DOHH2 (cell line): ENCODE measurements around the gene ZNF48.

ENCODE experiments used
- H3F3A ChIP-seq: fragments of 200-600 bp; sonication (generic), shearing (Covaris generic); 2 replicates; pipeline ENCODE4 v1.6.0; 2016; ENCODE audit warnings: antibody characterized with exemption, mild to moderate bottlenecking; ENCODE audit not compliant: control insufficient read depth, insufficient read depth
- H3K27ac ChIP-seq: fragments of 200-600 bp; sonication (generic); 2 replicates; pipeline ENCODE4 v1.5.1; 2014; ENCODE audit warnings: low read depth, mild to moderate bottlenecking, low read length, moderate library complexity
- H3K27me3 ChIP-seq: fragments of 200-600 bp; sonication (generic); 2 replicates; pipeline ENCODE4 v1.6.1; 2014; ENCODE audit warnings: mild to moderate bottlenecking, low read length, mixed read lengths; ENCODE audit not compliant: control insufficient read depth
- H3K36me3 ChIP-seq: fragments of 200-600 bp; sonication (generic); 2 replicates; pipeline ENCODE4 v1.6.1; 2014; ENCODE audit warnings: mild to moderate bottlenecking, low read length, moderate library complexity, mixed read lengths; ENCODE audit not compliant: control insufficient read depth
- H3K4me1 ChIP-seq: fragments of 200-600 bp; sonication (generic); 2 replicates; pipeline ENCODE4 v1.6.1; 2014; ENCODE audit warnings: mild to moderate bottlenecking, low read length, mixed read lengths; ENCODE audit not compliant: control insufficient read depth
- H3K4me2 ChIP-seq: fragments of 200-600 bp; sonication (generic); 2 replicates; pipeline ENCODE4 v1.6.0; 2014; ENCODE audit warnings: mild to moderate bottlenecking, low read length, moderate library complexity
- H3K4me3 ChIP-seq: fragments of 200-600 bp; sonication (generic); 2 replicates; pipeline ENCODE4 v1.5.1; 2014; ENCODE audit warnings: mild to moderate bottlenecking, low read length, mixed read lengths
- H3K79me2 ChIP-seq: fragments of 200-600 bp; sonication (generic); 2 replicates; pipeline ENCODE4 v1.6.1; 2014; ENCODE audit warnings: mild to moderate bottlenecking, low read length, mixed read lengths; ENCODE audit not compliant: control insufficient read depth
- H3K9me2 ChIP-seq: fragments of 200-600 bp; sonication (generic); replicated peaks from 2 replicates; pipeline ENCODE4 v1.6.1; 2014; ENCODE audit warnings: mild to moderate bottlenecking, low read length, mixed read lengths; ENCODE audit not compliant: control insufficient read depth
- H3K9me3 ChIP-seq: fragments of 200-600 bp; sonication (generic); 2 replicates; pipeline ENCODE4 v1.6.1; 2014; ENCODE audit warnings: antibody characterized with exemption, low read length, mixed read lengths; ENCODE audit not compliant: control insufficient read depth, insufficient read depth
- H4K20me1 ChIP-seq: fragments of 200-600 bp; sonication (generic); 2 replicates; pipeline ENCODE4 v1.6.0; 2014; ENCODE audit warnings: low read depth, mild to moderate bottlenecking, antibody characterized with exemption, low read length, moderate library complexity; ENCODE audit not compliant: control insufficient read depth, insufficient read depth
- CTCF ChIP-seq: fragments of 200-600 bp; sonication (generic); IDR thresholded peaks from one replicate; pipeline ENCODE4 v1.5.1; 2014; ENCODE audit warnings: antibody characterized with exemption, mild to moderate bottlenecking, low read depth, low read length; ENCODE audit not compliant: poor library complexity, severe bottlenecking
- EZH2phosphoT487 ChIP-seq: fragments of 200-600 bp; sonication (generic); IDR thresholded peaks from 2 replicates; pipeline ENCODE4 v1.6.1; 2017; ENCODE audit warnings: borderline replicate concordance, mild to moderate bottlenecking, antibody characterized with exemption, low read length, moderate library complexity, mixed read lengths

ZNF48 gene

DNA sequence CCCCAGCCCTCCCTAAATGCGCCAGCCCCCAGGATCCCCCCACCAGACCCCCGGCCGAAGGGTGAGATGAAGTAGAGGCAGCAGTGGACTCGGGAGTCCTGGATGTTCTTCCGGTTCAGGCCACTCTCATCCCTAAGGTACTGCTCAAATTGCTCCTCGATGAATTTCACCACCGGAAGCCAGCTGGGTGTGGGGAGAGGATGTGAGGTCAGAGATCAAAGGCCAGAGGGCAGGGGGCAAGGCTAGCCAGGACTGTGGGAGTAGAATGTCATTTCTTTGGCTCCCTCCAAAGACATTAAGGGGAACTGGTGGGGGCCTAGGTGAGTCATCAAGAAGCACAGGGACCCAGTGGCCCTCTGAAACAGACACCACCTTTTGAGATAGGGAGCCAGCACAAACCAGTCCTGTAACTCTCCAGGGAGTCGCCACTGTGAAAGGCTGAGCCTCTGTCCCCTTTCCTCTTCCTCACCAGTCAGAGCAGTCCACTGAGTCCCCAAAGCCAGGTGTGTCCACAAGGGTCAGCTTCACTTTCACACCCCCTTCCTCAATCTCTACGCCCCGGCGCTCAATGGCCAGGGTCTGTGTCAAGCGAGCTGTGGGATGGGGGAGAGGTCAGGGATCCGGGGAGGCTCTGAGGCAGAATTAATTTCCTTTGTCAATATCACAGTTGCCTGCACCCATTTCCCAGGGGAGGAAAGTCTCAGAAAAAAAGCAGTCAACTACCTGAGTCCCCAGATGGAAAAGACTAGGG lies 13.8 kb upstream of the ZNF48 start:
- peaks cover 20% of the 10 kb centered on the region for H3F3A ChIP-seq
- H3K27ac ChIP-seq = peak overlapping the region; percentile 80
- peak overlapping the region; percentile 99 for H3K4me2 ChIP-seq
- peaks cover 69% of the 10 kb centered on the region for H3K4me1 ChIP-seq
- peaks cover 35% of the 10 kb centered on the region for H3K36me3 ChIP-seq
- H3K27me3 ChIP-seq = no peaks in the 10 kb centered on the region
- H3K79me2 ChIP-seq = peaks cover 43% of the 10 kb centered on the region
- H3K9me2 ChIP-seq = no peaks in the 10 kb centered on the region
- H3K4me3 ChIP-seq = peak overlapping the region; percentile 84
- H3K9me3 ChIP-seq = no peaks in the 10 kb centered on the region
- TF ChIP-seq CTCF = no peak
- no peak for TF ChIP-seq EZH2phosphoT487
- H4K20me1 ChIP-seq = no peaks in the 10 kb centered on the region

DNA sequence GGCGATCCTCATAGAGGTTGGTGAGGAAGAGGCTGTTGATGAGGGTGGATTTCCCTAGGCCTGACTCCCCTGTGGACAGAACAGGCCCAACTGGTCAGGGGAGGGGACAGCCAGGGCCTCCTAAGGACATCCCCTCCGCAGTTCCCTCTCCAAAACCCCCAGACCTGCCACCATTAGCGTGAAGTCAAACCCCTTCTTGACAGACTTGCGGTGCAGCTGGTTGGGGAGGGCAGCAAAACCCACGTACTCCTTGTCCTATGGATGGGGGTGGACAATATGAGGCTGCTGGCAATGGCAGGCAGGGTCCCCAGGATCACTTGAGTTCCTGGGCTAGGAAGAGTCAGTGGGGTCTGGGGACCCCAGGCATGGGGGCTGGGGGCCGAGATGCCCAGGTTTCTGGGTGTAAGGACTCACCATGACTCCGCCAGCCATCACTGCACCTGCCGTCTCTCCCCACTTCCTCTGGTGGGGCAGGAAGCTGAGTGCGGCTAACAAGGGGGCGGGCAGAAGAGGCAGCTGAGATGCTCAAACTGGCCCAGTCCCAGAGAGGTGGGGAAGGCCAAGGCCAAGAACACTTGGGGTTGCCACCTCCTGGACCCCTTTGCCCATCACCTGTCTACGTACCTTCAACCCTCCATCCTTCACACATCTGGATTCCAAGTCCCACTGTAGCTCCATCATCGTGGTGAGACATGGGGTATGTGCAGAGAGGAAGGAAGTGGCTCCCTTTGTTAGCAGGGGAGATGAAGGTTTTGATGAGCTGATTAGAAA lies 12.9 kb upstream of the ZNF48 start, which contains the start of gene SEPTIN1:
Gene SEPTIN1, minus strand, starts transcription at position 451 of the 771 bp plus-strand sequence. Its CDS starts 19 bp downstream, at position 432.
- H4K20me1 ChIP-seq = no peaks in the 10 kb centered on the region

GRCh38 chr16:30383521-30383920 lies 11.7 kb upstream of the ZNF48 start:
- H3K9me3 ChIP-seq = no peaks in the 10 kb centered on the region
- peaks cover 13% of the 10 kb centered on the region for H3F3A ChIP-seq
- H4K20me1 ChIP-seq = no peaks in the 10 kb centered on the region
- H3K4me2 ChIP-seq = peak overlapping the region; percentile 99
- H3K27ac ChIP-seq = peak overlapping the region; percentile 80
- peaks cover 29% of the 10 kb centered on the region for H3K36me3 ChIP-seq
- H3K9me2 ChIP-seq = no peaks in the 10 kb centered on the region
- TF ChIP-seq CTCF = no peak
- no peak for TF ChIP-seq EZH2phosphoT487
- H3K4me1 ChIP-seq = peaks cover 55% of the 10 kb centered on the region
- no peaks in the 10 kb centered on the region for H3K27me3 ChIP-seq
- H3K4me3 ChIP-seq = peak overlapping the region; percentile 84
- peaks cover 37% of the 10 kb centered on the region for H3K79me2 ChIP-seq

More for the DNA sequence above, 12.9 kb upstream of the ZNF48 start, which contains the start of gene SEPTIN1:
- Histone ChIP-seq H3K36me3 (peaks cover 33% of the 10 kb centered on the region), H3K9me3 (no peaks in the 10 kb centered on the region), H3K4me1 (peaks cover 61% of the 10 kb centered on the region), H3K27me3 (no peaks in the 10 kb centered on the region), H3K27ac (peak within 1 kb of the TSS; percentile 80), H3K79me2 (peaks cover 40% of the 10 kb centered on the region), H3K4me3 (peak within 1 kb of the TSS; percentile 84), H3K9me2 (no peaks in the 10 kb centered on the region), H3F3A (peaks cover 17% of the 10 kb centered on the region), H3K4me2 (peak within 1 kb of the TSS; percentile 99)
- no peak for TF ChIP-seq CTCF
